Ovary (tissue), 10 donors: ENCODE measurements around the gene ALDH3A1. TPM values are rescaled to one million over a fixed set of nuclear protein-coding genes. Genes with fewer than 3 reads are reported as not detected.

ENCODE experiments used
- DNase-seq, 5 donors: peaks; one replicate each; pipeline ENCODE4 v3.0.0-alpha.2; 2019 to 2020
- H3K27ac ChIP-seq, 2 donors: fragments of 200-600 bp; one replicate each; pipeline versions ENCODE4 v1.5.1 to v1.8.0; 2019 to 2022
- H3K27me3 ChIP-seq: fragments of 200-600 bp; one replicate; pipeline ENCODE4 v1.8.0; 2022
- H3K36me3 ChIP-seq: fragments of 200-600 bp; sonication (generic); one replicate; pipeline ENCODE4 v1.5.1; 2019
- H3K4me1 ChIP-seq: one replicate; pipeline ENCODE4 v1.8.1; 2013; ENCODE audit warnings: mild to moderate bottlenecking, moderate library complexity; ENCODE audit not compliant: insufficient read depth
- H3K4me3 ChIP-seq: fragments of 200-600 bp; sonication (generic); one replicate; pipeline ENCODE4 v1.5.1; 2017
- H3K9me3 ChIP-seq, 2 donors: fragments of 200-600 bp in 1 of 2; sonication (generic) in 1 of 2; one replicate each; pipeline versions ENCODE4 v1.5.1 to v1.8.1; 2013 to 2019; ENCODE audit warnings: mild to moderate bottlenecking in 1 of 2, moderate library complexity in 1 of 2
- CTCF ChIP-seq, 3 donors: fragments of 450-650 bp in 2 of 3; fragments of 200-600 bp in 1 of 3; IDR thresholded peaks; one replicate each; pipeline versions ENCODE4 v1.5.1 to v1.8.0; 2016 to 2022; ENCODE audit warnings: antibody characterized with exemption in 3 of 3, mild to moderate bottlenecking in 1 of 3
- EP300 ChIP-seq: sonication (generic); formaldehyde crosslinking; IDR thresholded peaks from one replicate; pipeline ENCODE4 v1.6.1; 2017; ENCODE audit warnings: antibody characterized with exemption
- POLR2A ChIP-seq: fragments of 450-650 bp; IDR thresholded peaks from one replicate; pipeline ENCODE4 v1.6.1; 2017; ENCODE audit warnings: antibody characterized with exemption, mild to moderate bottlenecking, moderate library complexity
- WGBS, 3 donors: extraction: QIAGEN DNeasy Blood & Tissue Kit in 1 of 3; methylation state at CpG; one replicate each; pipeline versions ENCODE4 v1.1.5 to v1.1.7; 2013 to 2017; 5-methylcytosine and 5-hydroxymethylcytosine counted together
- intact Hi-C, 4 donors: fragments of 100-400 bp; cut with DNase I; formaldehyde crosslinking; loops; one replicate each; pipeline versions ENCODE4 v1.11.0 to v1.15.1; 2022 to 2023
- long read RNA-seq, 3 donors: library from polyadenylated mRNA in 2 of 3; unstranded in 2 of 3; transcript quantifications; one replicate each; pipeline ENCODE4 v2.0.0 and lab custom pipeline, GENCODE V29; 2021 to 2026
- polyA plus RNA-seq, 2 donors: library from polyadenylated mRNA; stranded (reverse); fragments of 200-250 nt in 1 of 2; fragments of 350-450 nt in 1 of 2; fragmentation: Illumina TruSeq in 1 of 2; extraction: RNeasy Lipid Tissue Mini Kit (QIAGEN cat#74804) in 1 of 2; gene quantifications; one replicate each; pipeline ENCODE4 v1.2.3, GENCODE V29; 2013 to 2014
- total RNA-seq, 7 donors: library from RNA; depleted of rRNA in 2 of 7; stranded (reverse); fragments of >200 nt in 2 of 7; fragmentation: NEBNext Ultra II Directional in 3 of 7; extraction: Animal tissue kit (Norgen Biotek cat#: 25700) in 3 of 7; gene quantifications; one replicate each; pipeline versions ENCODE4 v1.1.0 to v1.2.4, GENCODE V29; 2016 to 2023
- donor health status: DM: no; HTN: no; CAD: no; lungs with moderate emphysema.
- donor health status: DM: no; HTN: no; CAD: no.
- donor health status: Bipolar disorder and iron deficiency.
- donor health status: DM: yes; HTN: yes; CAD: no.
- donor health status: DM: no; HTN: no; CAD: no.
- donor health status: DM: yes; HTN: yes; CAD: no.

ALDH3A1 gene
- total RNA-seq, result 10 to 100 TPM in 1 of 7 donors, 1 to 10 TPM in 1, under 1 TPM in 3, not detected in 2; 0.66 to 12.8 (median 0.90) TPM
- under 1 TPM in 1 of 2 donors, not detected in 1; 0.17 TPM for polyA plus RNA-seq
- long read RNA-seq, donor 1, partial matches to known transcripts, result 0 of 4 reads
- long read RNA-seq, donor 1, other reads (novel, unspliced or antisense), result 1 of 4 reads
- long read RNA-seq, donor 2, partial matches to known transcripts, result 0 of 1 reads
- long read RNA-seq, donor 2, other reads (novel, unspliced or antisense), result 0 of 1 reads
- long read RNA-seq, donor 3, partial matches to known transcripts, result 1 of 4 reads
- long read RNA-seq, donor 3, other reads (novel, unspliced or antisense), result 1 of 4 reads

GRCh38 chr17:19747829-19748806, at the start of gene ALDH3A1:
Gene ALDH3A1 (minus strand): TSS chr17:19748298. CDS start chr17:19745129, 3,169 bp downstream.
- no peak for DNase-seq
- intact Hi-C loops, result loop anchor here in 1 of 4 donors (10.0 kb wide), 1 partner anchor 103 kb away; the partner anchor contains the start of gene ALDH3A2
- Histone ChIP-seq H3K4me3 (no peak within 1 kb of the TSS), H3K27me3 (no peaks in the 10 kb centered on the region), H3K36me3 (no peaks in the 10 kb centered on the region), H3K27ac (no peak within 1 kb of the TSS), H3K9me3 (no peaks in the 10 kb centered on the region), H3K4me1 (peaks cover 5% of the 10 kb centered on the region)
- TF ChIP-seq POLR2A, result no peak
- TF ChIP-seq CTCF (IDR thresholded peaks at IDR 0.05), result no peak
- no peak for TF ChIP-seq EP300
- 44 to 50% (median 48%) methylated on average over 25 of the region's 25 CpGs for WGBS, 3 donors

DNA sequence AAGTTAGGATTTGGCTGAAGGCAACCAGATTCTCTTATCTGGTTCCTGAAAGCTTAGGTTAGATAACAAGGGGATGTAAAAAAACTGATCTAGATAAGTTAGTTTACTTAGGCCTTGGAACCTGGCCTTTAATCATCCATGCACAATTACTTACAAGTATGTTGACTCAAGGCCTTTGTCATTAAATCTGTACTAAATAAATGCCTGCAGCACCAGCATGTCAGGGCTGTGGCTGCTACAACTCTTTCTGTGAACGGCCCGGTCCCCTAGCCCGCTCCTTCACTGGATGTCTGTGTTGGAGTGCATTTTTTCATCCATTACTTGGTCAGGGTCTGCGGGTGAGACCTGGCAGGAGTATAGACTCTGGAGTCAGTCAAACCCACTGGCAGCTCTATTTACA, 48.4 kb upstream of the ALDH3A1 start:
- DNase-seq, result no peak
- no peak overlapping the region for H3K27ac ChIP-seq
- H3K27me3 ChIP-seq, result no peaks in the 10 kb centered on the region
- no peaks in the 10 kb centered on the region for H3K36me3 ChIP-seq
- no peak overlapping the region for H3K4me3 ChIP-seq
- 97 to 100% (median 99%) methylated on average over 4 of the region's 4 CpGs for WGBS, 3 donors
- H3K4me1 ChIP-seq, result no peaks in the 10 kb centered on the region
- TF ChIP-seq CTCF (IDR thresholded peaks at IDR 0.05) (no peak), EP300 (no peak), POLR2A (no peak)
- intact Hi-C loops, result no loop called here
- peaks cover 5 to 11% of the 10 kb centered on the region in 2 donors for H3K9me3 ChIP-seq

- WGBS, 3 donors, result 94 to 96% (median 96%) methylated on average over 3 of the region's 3 CpGs
- no peaks in the 10 kb centered on the region for H3K27me3 ChIP-seq
- no peak for DNase-seq
- H3K36me3 ChIP-seq, result no peaks in the 10 kb centered on the region
- H3K4me1 ChIP-seq, result peaks cover 2% of the 10 kb centered on the region
- H3K9me3 ChIP-seq, result peaks cover 5 to 7% of the 10 kb centered on the region in 2 donors
- H3K27ac ChIP-seq, result no peak overlapping the region
- no peak for TF ChIP-seq CTCF (IDR thresholded peaks at IDR 0.05)
- intact Hi-C loops, result no loop called here
- no peak overlapping the region for H3K4me3 ChIP-seq
Measured at GRCh38 chr17:19791918-19792550, 43.9 kb upstream of the ALDH3A1 start.

DNA sequence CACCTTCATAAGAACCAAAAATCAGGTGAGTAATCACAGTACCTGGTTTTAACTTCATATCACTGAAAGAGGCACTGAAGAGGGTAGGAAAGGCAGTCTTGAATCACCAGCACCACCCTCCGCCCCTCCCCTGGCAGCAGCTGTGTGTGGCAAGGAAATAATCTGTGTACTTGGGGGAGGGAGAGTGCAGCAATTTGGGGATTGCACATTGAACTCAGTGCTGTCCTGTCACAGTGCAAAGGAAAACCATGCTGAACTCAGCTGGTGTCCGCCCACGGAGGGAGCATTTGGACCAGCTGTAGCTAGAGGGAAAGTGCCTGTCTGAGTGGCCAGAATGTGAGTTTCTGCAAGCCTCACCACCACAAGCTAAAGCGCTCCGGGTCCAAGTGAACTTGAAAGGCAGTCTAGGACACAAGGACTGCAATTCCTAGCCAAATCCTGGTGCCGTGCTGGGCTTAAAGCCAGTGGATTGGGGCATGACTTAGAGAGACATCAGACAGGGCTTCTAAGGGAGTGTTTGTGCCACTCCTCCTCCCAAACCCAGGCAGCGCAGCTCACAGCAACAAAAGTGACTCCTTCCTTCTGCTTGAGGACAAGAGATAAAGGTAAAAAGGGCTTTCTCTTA, 39.7 kb upstream of the ALDH3A1 start:
- H3K4me1 ChIP-seq, result peaks cover 2% of the 10 kb centered on the region
- H3K4me3 ChIP-seq, result no peak overlapping the region
- intact Hi-C loops, result no loop called here
- no peak for DNase-seq
- H3K27ac ChIP-seq, result no peak overlapping the region
- no peaks in the 10 kb centered on the region for H3K27me3 ChIP-seq
- no peaks in the 10 kb centered on the region for H3K9me3 ChIP-seq
- 63 to 74% (median 67%) methylated on average over 7 of the region's 7 CpGs for WGBS, 3 donors
- no peaks in the 10 kb centered on the region for H3K36me3 ChIP-seq
- TF ChIP-seq CTCF (IDR thresholded peaks at IDR 0.05) (no peak), EP300 (no peak), POLR2A (no peak)
